NOMO-1 treated with dmso at 0.1 percent for 144 hours (cell line): ENCODE data around the gene CHAD.

Source experiments
- DNase-seq: peaks from one replicate; lab custom pipeline; 2025; ENCODE audit not compliant: unreplicated experiment; lab: John Stamatoyannopoulos, UW

Gene CHAD

GRCh38 chr17:50468304-50469207 lies at the start of gene CHAD:
CHAD (minus strand) TSS chr17:50468880; CDS start chr17:50468813, 67 bp downstream.
- no peak for DNase-seq

GRCh38 chr17:50517504-50518383 lies 49.1 kb upstream of the CHAD start:
- DNase-seq, result no peak

- DNase-seq, result no peak
Measured at GRCh38 chr17:50517011-50517410, 48.3 kb upstream of the CHAD start.

- DNase-seq, result no peak
Measured at GRCh38 chr17:50514936-50515702, 46.4 kb upstream of the CHAD start.

GRCh38 chr17:50514388-50514787 lies 45.7 kb upstream of the CHAD start:
- no peak for DNase-seq

- DNase-seq, result no peak
Measured at GRCh38 chr17:50513495-50513894, 44.8 kb upstream of the CHAD start.

- no peak for DNase-seq
Measured at GRCh38 chr17:50511058-50511457, 42.4 kb upstream of the CHAD start.

GRCh38 chr17:50508573-50509460 lies 40.1 kb upstream of the CHAD start:
- DNase-seq, result no peak

- DNase-seq, result peak; percentile 65
Measured at GRCh38 chr17:50507871-50508572, 39.3 kb upstream of the CHAD start, which contains the start of gene MYCBPAP. MYCBPAP (plus strand) TSS chr17:50508439; CDS start chr17:50508675, 236 bp downstream.

- no peak for DNase-seq
Measured at GRCh38 chr17:50506298-50506697, 37.6 kb upstream of the CHAD start.

- DNase-seq, result no peak
Measured at GRCh38 chr17:50505591-50506130, 37.0 kb upstream of the CHAD start.

GRCh38 chr17:50502301-50502990 lies 33.8 kb upstream of the CHAD start:
- no peak for DNase-seq

- DNase-seq, result no peak
Measured at GRCh38 chr17:50501054-50501453, 32.4 kb upstream of the CHAD start.

GRCh38 chr17:50499721-50500120 lies 31.0 kb upstream of the CHAD start:
- no peak for DNase-seq

GRCh38 chr17:50499270-50499669 lies 30.6 kb upstream of the CHAD start:
- no peak for DNase-seq

GRCh38 chr17:50498021-50498874 lies 29.6 kb upstream of the CHAD start:
- DNase-seq, result no peak

- DNase-seq, result no peak
Measured at GRCh38 chr17:50495918-50496317, 27.2 kb upstream of the CHAD start.
